Kidney capillary endothelial cell (primary cell): ENCODE results near the gene CAPN3.
A peak's percentile ranks its signal among the peaks of the same experiment; 100 is the strongest.
"Not testable (repeated sequence)": the region's sequence is repeated elsewhere in the genome, so short reads cannot be mapped to it uniquely, and the experiment has no call there.

Experiments used
- DNase-seq: peaks from one replicate; pipeline ENCODE4 v3.0.0-alpha.2; 2018; ENCODE audit warnings: low spot score

The CAPN3 gene

DNA sequence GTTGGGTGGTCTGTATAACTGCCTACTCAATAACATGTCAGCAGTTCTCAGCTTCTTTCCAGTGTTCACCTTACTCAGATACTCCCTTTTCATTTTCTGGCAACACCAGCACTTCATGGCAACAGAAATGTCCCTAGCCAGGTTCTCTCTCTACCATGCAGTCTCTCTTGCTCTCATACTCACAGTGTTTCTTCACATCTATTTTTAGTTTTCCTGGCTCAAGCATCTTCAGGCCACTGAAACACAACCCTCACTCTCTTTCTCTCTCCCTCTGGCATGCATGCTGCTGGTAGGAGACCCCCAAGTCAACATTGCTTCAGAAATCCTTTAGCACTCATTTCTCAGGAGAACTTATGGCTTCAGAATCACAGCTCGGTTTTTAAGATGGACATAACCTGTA, at the start of gene CAPN3:
CAPN3 (plus strand) TSS at position 253 of the 400 bp plus-strand sequence. CDS start 305 bp downstream, outside the sequence.
- DNase-seq = no peak

DNA sequence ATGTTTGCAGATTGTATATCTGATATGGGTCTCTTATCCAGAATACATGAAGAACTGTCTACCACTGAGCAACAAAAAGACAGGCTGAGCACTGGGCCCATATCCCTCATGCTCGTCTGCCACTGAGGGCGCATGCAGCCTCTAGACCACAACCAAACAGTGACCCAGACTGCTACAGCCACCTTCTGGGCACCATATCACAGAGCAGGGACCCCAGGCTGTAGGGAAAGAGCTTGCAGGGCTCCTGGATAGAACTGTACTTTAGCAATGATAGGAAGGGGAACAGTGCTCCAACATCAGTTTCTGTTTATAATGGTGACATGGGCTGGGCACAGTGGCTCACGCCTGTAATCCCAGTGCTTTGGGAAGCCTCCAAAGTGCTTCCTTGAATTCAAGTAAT, 45.8 kb upstream of the CAPN3 start:
- no peak for DNase-seq

DNA sequence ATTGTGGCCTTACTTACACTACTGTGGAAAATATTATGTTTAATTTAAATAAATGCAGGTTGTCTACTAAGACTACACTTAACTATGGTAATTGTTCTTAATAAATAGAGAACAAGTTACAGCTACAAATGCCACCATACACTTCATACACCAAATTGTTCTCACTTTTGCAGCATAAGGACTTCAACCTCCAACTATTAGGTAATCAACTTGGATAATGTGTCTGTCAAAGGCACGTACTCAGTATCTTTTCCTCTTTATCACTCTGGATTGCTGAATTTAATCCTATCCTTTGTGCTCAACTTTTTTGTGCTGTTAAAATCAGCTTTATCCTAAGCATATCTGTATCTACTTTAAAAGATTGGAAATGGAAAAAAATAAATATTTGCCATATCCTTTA, 44.5 kb upstream of the CAPN3 start:
- no peak for DNase-seq

DNA sequence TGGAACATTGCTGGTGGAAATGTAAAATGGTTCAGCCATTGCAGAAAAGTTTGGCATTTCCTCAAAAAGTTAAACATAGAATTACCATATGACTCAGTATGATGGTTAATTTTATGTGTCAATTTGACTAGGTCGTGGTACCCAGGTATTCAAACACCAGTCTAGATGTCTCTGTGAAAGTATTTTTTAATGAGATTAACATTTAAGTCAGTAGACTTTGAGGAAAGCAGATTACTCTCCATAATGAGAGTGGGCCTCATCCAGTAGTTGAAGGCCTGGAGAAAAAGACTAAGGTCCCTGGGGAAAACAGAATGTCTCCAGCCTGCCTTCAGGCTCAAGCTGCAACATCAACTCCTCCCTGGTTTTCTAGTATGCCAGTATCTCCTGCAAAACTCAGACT, 43.8 kb upstream of the CAPN3 start:
- no peak for DNase-seq

DNA sequence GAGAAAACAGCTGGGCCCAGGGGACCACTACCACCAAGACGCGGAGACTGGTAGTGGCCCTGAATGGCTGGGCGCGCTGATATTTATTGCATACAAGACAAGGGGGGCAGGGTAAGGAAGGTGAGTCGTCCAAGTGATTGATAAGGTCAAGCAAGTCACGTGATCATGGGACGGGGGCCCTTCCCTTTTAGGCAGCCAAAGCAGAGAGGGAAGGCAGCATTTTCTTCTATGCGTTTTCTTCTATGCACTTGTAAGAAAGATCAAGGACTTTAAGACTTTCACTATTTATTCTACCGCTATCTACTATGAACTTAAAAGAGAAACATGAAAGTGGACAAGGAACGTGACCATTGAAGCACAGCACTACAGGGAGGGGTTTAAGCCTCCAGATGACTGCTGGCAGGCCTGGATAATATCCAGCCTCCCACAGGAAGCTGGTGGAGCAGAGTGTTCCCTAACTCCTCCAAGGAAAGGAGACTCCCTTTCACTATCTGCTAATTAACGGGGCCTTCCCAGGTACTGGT, 43.0 kb upstream of the CAPN3 start:
- DNase-seq = not testable (repeated sequence)

DNA sequence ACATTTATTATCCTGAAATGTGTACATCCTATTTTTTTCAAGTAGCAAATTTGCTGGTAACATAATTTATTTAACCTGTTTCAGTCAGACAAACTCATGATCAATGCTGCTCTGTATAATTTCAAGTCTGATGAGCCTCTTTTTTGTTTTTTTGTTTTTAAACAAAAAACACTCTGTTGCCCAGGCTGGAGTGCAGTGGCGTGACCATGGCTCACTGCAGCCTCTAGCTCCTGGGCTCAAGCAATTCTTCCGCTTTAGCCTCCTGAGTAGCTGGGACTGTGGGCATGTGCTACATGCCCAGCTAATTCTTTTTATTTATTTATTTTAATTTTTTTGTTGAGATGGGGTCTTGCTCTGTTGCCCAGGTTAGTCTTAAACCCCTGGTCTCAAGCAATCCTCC, 40.1 kb upstream of the CAPN3 start:
- DNase-seq = no peak

DNA sequence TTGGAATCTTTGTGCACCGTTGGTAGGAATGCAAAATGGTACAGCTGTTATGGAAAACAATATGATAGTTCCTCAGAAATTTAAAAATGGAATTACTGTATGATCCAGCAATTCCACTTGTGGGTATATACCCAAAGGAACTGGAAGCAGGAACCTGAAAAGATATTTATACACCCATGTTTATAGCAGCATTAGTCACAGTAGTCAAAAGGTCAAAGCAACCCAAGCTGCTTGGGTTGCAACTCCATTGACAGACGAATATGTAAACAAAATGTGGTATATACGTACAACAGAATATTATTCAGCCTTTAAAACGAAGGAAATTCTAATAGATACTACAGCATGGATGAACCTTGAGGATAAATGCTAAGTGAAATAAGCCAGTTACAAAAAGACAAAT, 35.0 kb upstream of the CAPN3 start:
- no peak for DNase-seq

DNA sequence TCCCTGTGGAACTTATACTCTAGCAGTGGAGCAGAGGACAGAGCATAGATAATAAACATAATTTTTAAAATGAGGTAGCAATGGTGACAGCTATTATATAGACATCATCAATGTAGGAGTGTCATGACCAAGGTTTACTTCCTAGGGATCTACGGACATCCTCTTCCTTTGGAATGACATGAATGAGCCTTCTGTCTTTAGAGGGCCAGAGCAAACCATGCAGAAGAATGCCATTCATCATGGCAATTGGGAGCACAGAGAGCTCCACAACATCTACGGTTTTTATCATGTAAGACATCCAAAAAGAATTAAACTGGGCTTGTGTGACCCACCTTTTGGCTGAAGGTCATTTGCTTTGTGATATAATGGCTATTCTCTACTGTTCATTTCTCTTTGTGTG, 30.1 kb upstream of the CAPN3 start:
- no peak for DNase-seq

DNA sequence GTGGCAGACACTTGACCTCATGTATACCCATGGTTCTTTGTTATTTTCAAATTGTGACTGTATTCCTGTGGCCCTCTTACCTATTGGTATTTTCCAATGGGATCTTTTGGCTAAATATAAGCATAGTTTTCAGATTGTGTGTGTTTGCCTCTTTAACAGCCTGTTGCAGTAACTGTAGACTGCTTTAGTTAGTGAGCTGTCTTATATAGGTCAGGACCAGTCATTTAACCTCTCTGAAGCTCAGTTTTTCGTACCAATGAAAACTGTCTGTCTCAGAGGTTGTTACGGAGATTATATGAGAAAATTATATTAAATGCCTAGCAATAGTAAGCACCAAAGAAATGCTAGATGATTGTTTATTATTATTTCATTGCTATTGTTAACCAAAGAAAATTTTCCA, 29.3 kb upstream of the CAPN3 start:
- no peak for DNase-seq

DNA sequence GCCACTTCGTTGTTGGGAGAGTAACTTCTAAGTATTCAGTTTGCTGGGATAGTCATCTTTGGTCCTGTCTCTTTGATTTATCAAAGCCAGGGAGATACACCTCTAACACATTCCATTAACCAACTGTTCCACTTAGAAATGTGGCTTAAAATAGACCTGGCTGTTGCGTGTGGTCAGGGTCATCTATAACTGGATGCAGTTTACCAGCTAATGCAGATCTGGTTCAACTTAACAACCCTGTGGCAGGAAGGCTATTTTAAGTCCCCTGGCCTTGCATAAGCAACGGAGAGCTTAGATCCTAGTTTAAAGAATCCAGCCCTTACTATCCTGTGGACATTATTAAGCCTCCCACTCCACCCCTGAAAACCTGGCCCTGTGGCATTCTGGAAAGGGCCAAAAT, 28.1 kb upstream of the CAPN3 start:
- DNase-seq = no peak

DNA sequence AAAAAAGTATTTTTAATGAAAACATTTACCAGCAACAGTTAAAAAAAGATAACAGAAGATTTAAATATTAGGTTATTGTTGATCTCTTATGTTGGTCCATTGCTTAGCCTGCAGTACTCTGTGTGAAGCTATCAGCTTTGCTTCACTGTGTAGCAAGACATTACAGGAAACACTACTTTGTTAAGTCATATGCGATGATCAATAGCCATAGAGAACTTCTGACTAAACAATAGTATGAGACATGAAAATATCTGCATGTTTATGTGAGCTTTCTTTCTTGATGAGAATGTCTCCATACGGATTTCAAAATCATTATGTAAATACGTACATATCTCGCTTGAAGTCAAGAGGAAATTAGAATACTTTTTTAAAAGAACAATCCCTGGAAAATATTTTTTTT, 27.0 kb upstream of the CAPN3 start:
- peak; percentile 68 for DNase-seq

DNA sequence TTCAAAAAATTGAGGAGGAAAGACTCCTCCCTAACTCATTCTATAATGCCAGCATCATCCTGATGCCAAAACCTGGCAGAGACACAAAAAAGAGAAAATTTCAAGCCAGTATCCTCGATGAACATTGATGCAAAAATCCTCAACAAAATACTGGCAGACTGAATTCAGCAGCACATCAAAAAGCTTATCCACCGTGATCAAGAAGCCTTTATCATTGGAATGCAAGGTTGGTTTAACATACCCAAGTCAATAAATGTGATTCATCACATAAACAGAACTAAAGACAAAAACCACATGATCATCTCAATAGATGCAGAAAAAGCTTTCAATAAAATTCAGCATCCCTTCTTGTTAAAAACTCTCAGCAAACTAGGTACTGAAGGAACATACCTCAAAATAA, 24.2 kb upstream of the CAPN3 start:
- DNase-seq = no peak

DNA sequence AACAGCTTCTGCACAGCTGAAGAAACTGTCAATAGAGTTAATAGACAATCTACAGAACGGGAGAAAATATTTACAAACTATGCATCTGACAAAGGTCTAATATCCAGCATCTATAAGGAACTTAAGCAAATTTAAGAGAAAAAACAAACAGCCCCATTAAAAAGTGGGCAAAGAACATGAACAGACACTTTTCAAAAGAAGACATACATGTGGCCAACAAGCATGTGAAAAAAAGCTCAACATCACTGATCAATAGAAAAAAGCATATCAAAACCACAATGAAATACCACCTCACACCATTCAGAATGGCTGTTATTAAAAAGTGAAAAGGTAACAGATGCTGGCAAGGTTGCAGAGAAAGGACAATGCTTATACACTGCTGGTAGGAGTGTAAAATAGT, 22.7 kb upstream of the CAPN3 start:
- DNase-seq = not testable (repeated sequence)

DNA sequence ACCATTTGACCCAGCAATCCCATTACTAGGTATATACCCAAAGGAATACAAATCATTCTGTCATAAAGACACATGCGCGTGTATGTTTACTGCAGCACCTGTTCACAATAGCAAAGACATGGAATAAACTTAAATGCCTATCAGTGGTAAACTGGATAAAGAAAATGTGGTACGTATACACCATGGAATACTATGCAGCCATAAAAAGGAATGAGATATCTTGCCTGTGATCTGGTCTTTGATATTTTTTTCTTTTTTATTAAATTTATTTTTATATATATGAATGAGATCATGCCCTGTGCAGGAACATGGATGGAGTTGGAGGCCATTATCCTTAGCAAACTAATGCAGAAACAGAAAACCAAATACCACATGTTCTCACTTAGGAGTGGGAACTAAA, 22.2 kb upstream of the CAPN3 start:
- not testable (repeated sequence) for DNase-seq

DNA sequence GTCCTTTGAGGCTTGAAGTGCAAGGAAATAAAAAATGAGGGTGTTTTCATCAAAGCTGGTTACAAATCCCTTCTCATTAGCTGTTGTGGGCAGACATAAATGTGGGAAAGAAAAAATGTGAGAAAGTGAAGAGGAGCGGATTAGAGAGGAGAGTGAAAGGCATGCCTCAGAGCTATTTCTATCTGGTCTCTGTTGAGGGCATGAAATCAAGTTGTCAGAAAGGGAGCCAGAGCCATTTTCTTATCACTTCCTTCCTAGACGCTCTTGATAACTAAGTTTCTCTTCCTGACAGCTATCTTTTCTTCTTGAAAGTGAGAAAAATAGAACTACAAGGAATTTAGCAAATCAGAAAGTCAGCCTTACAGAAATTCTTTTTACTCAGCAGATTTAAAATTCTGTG, 20.8 kb upstream of the CAPN3 start:
- no peak for DNase-seq

DNA sequence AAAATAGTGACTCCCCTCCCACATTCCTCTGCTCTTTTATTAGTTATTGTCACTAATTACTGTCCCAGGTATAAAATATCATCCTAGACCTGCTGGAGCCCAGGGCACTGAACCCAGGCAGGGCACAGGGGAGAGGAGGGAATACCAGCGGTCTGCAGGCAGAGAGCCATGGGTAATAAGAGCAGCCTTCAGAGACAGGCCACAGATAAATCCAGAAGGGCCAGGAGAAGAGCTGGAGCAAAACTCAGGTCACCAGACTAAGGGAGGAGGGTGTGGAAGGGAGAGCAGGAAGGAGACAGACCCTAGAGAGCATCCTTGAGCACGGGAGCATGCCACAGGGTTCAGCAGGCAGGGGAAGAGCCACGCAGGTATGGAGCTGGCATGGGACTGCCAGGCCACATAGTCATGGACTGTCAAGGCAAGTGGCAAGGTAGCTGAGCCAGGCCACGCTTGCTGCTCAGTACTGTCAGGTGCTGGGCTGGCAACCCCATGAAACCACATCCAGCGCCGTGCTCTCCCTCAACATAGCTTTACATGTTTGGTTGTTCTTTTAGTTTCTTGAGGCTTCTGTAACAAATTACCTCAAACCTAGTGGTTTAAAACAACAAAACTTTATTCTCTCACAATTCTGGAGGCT, 15.6 kb upstream of the CAPN3 start:
- no peak for DNase-seq

DNA sequence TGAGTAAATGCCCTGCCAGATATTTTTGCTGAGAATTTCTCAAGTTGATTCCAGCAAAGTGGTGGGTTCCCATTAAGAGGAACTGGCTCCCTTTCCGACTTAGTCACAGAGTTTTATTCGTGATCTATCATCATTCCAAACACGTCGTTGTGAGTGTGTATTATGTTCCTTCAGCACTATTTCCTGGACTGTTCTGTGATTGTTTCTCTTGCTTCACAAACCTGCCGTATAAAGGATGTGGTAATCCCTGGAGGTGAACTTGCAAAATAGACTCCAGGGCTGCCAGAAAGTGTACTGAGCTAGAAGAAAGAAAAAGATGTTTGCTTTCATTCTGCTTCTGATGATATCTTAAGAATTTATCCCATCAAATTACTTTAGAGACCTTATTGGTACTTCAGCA, 14.5 kb upstream of the CAPN3 start:
- DNase-seq = peak; percentile 47

DNA sequence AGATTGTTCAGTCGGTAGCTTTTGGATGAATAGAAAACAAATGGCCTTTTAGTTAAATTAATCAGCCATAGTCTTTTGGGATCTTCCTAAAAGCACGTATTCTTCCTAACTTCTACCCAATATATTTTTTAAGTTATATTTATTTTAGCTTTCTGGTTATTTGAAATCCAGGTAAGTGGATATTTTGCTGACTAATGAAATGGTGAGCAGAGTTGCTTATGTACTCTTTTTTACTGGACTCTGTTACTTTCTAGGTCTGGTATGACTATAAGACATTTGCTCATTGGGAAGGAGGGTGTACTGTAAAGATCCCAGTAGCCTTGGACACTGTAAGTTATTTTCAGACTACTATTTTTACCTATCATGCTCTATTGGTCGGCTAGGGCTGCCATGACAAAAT, 13.8 kb upstream of the CAPN3 start:
- no peak for DNase-seq

DNA sequence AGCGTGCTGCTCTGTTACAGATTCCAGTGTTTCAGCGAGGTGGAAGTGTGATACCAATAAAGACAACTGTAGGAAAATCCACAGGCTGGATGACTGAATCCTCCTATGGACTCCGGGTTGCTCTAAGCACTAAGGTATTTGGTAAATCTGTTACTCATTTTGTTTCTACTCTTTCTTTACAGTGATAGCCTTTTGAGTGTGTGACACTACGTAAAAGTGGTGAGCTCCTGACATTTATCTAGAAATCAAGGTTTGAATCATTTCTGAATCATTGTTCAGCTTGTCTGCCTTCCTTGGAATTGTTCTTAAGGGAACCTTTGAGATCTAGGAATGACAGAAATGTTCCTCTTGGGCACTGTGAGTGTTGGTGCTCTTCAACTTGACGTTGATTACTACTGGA, 11.2 kb upstream of the CAPN3 start:
- DNase-seq = no peak

DNA sequence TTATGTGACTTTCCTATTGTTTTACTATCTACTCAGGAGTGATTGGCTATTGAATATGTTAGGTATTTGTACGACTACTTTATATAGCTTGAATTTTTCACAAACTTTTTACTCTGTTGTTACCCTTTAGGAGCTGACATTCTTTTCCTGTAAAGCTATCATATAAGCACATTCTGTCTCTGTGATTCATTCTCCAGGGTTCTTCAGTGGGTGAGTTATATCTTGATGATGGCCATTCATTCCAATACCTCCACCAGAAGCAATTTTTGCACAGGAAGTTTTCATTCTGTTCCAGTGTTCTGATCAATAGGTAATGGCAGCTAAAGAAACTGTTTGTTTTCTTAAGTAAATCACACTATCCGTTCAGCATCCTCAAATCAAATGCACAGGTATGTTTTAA, 10.1 kb upstream of the CAPN3 start:
- no peak for DNase-seq

DNA sequence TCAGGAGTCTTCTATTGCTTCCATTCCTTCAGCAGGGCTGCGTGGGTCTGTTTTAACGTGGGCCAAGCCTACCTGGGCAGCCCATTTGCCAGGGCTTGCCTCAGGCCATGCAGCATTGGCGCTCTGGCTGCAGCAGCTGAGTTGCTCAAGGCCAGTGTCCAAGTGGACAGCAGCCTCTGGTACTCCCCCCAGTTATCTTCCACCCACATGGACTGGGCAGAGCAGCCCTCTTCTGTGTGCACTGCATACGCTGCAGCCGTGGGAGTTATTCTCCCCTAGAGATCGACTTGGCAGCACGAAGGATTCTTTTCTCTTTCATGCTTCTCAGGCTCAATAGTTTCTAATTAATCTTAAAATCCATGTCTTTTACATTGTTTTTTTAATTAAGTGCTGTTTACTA, 6.9 kb upstream of the CAPN3 start:
- DNase-seq = no peak

DNA sequence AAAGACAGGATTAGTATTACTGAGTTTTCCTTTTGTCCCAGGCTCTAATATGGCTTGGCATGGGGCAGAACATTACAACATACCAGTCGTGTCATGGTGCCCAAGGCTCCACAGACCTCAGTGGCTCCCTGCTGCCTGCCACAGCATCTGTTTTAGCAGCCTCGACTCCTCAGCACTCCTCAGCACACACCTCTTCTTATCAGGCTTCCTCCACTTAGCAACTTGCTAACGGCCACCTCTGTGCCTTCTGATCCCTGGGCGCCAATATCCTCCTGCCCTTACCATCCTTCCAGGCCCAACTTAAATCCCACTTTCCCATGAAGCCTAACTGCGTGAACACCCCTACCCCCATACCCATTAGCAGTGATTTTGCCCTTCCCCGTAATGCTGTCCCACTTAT, 6.2 kb upstream of the CAPN3 start:
- no peak for DNase-seq

DNA sequence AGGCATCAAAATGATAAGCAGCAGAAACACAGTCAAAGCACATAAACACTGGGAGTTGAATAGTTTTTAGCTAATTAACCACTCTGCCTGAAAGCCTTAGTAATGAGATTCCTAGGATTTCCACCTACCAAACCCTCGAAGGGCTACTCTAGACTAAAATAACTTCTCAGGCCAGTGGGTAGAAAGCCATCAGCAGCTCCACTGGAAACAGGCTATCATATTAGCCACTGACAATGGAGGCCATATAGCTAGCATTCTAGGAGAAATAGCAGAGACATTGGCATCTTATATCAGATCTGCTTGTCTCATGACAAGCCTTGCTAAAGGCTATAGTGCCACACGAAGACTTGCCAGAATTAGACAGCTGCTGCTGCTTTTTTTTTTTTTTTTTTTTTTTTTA, 4.5 kb upstream of the CAPN3 start:
- DNase-seq = no peak

DNA sequence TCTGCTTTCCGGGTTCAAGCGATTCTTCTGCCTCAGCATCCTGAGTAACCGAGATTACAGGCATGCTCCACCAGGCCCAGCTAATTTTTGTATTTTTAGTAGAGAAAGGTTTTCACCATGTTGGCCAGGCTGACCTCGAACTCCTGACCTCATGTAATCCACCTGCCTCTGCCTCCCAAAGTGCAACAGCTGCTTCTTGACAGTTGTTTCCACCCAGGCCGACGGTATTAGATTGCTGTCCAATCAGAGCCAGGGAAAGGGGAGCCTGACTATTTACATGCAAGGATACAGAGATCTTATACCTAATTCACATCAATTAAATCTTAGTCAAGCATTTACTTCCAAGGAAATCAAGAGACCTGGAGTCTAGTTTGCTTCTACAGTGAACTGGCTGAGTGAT, 4.0 kb upstream of the CAPN3 start:
- DNase-seq = no peak

DNA sequence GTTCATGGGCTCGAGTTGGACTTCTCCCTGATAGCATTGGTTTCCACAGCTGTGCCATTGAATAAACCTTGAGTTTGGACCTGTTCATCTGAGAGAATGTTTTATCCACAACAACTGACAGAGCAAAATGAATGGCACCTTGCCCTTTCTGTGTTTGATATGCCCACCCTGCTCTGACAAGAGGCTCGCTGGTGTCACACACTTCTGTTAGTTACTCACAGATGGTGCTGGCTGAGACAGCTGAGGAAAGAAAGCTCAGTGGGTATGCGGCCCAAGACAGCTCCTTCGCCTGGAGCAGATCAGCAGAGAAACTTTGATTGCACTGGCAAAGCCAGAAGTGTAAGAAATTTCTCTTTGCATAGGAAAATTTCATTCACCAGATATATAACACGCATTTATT, 2.5 kb upstream of the CAPN3 start:
- no peak for DNase-seq
